GM21360 (cell line): ENCODE measurements around the gene ZNF714.

Source experiments
- ATAC-seq: cut with Tn5 transposase; IDR thresholded peaks from one replicate; pipeline ENCODE4 v1.9.1; 2021; ENCODE audit warnings: mild to moderate bottlenecking, moderate library complexity; ENCODE audit not compliant: unreplicated experiment

The ZNF714 gene

DNA sequence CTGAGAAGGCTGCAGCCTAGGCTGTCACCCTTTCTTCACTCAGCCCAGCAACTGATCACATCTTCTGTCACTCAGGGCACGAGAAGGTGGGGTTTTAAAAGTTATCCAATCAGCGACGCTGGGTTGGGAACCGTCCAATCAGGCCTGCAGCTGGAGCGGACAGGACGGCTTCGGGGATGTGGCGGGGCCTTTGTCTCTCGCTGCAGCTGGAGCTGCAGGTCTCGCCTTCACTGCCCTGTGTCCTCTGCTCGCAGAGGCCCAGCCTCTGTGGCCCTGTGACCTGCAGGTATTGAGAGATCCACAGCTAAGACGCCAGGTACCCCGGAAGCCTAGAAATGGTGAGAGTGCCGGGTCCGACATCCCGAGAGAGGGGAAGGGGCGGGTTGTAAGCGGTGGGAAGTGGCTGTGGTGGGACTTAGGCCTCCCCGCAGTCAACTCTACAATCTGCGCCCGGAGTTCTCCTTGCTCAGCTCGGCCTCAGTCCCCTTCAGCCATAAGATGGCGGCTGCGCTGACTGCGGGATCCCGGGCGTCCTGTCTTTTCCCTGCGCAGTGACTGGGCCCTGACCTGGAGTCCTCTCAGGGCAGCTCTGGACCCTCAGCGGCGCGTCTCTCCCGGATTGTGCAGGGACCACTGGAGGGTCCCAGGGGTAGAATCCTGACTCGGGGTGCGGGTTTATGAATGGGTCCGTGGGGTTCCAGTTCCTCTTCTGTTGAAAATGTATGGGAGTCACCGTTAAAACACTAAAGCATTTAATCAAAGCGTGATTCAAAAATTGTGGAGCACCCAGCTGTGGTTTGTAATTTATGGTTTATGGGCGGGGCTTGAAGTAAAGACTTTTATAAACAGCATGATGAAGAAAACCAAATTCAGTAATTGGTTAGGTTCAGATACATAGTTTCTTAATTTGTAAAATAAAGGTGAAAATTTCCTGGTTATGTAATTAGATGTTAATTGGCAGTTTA lies at the start of gene ZNF714:
Gene ZNF714 (plus strand): TSS at position 193 of the 965 bp plus-strand sequence. CDS start 16,066 bp downstream, outside the sequence.
- peak; percentile 79 for ATAC-seq

DNA sequence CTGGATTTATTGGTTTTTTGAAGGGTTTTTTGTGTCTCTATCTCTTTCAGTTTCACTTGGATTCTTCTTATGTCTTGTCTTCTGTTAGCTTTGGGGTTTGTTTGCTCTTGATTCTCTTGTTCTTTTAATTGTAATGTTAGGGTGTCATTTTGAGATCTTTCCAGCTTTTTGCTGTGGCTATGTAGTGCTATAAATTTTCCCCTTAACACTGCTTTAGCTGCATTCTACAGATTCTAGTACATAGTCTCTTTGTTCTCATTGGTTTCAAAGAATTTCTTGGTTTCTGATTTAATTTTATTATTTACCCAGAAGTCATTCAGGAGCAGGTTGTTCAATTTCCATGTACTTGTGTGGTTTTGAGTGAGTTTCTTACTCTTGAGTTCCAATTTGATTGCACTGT lies 37.0 kb upstream of the ZNF714 start:
- ATAC-seq, result no peak

- no peak for ATAC-seq
Observed at GRCh38 chr19:21046489-21046888, 35.5 kb upstream of the ZNF714 start.

- ATAC-seq, result no peak
Observed at GRCh38 chr19:21047716-21048115, 34.3 kb upstream of the ZNF714 start.

DNA sequence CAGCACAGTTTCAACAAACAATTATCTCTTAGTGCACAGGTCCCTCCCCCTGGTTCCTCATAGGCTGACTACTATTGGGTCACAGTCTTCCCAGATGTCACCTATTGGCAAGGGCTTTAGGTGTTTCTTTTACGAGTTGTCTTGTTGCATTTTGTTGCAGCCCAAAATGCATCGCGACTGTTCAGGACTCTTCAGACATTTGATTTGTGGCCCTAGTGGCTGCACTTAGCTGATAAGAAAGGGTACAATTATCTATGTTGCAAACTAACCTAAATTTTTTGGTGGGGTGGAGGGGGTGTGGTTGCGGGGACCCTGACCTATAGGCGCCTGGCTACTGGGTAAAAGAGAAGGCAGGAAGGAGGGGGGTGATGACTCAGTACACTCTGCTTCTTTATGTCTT lies 29.1 kb upstream of the ZNF714 start:
- ATAC-seq, result no peak

GRCh38 chr19:21065336-21065735 lies 16.7 kb upstream of the ZNF714 start:
- ATAC-seq, result no peak

DNA sequence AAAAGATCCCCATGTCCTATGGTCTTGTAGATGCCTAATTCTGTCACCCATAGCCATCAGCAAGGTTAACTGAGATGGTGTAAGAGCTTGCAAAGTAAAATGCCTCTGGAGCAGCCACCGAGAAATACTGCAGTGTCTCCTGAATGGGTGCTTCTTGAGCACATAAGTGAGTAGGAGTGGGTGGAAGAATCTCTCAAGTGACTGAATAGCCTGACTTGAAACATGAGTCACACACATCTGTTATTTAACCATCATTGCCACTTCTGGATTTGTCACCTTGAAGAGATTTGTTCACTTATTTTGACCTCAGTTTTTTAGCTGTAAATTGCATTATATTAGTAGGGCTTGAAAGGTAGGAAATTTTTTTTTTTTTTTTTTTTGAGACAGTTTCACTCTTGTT lies 2.3 kb downstream of the ZNF714 start:
- ATAC-seq, result no peak

GRCh38 chr19:21087871-21088270 lies 5.9 kb downstream of the ZNF714 start:
- no peak for ATAC-seq

- no peak for ATAC-seq
Observed at GRCh38 chr19:21092109-21092508, 10.1 kb downstream of the ZNF714 start.

- ATAC-seq, result no peak
Observed at GRCh38 chr19:21094347-21095025, 12.5 kb downstream of the ZNF714 start.

DNA sequence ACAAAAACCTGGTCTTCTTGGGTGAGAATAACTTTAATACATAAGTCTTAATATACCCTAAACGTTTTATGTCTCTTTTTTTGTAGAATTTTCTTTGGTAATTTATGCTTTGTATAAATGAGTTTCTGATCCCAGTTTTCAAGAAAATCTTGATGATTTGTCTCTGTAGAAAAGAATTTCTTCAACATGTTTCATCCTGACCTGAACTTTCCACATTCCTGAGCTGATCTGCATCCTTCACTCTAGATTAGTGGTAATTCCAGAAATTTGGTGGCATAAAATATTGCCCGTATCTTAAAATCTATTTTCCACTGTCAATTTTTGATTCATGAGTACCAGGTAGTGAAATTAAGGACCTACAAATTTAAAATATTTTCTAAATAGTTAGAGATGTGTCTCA lies 16.3 kb downstream of the ZNF714 start:
- no peak for ATAC-seq

GRCh38 chr19:21101521-21102242 lies 19.7 kb downstream of the ZNF714 start:
- no peak for ATAC-seq

DNA sequence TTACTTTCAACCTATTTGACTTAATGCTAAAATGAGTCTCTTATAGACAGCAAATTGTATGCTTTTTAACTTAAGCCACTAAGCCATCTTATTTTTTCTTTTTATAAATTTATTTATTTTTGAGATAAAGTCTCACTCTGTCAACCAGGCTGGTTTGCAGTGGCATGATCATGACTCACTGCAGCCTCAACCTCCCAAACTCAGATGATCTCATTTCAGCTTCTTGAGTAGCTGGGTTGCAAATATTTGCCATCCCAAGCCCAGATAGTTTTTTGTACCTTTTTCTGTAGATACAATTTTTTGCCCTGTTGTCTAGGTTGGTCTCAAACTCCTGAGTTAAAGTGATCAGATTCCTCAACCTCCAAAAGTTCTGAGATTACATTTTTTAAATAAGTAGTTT lies 27.1 kb downstream of the ZNF714 start:
- ATAC-seq, result no peak

GRCh38 chr19:21110183-21110582 lies 28.2 kb downstream of the ZNF714 start:
- ATAC-seq, result no peak

GRCh38 chr19:21115430-21115829 lies 33.4 kb downstream of the ZNF714 start:
- ATAC-seq, result no peak

DNA sequence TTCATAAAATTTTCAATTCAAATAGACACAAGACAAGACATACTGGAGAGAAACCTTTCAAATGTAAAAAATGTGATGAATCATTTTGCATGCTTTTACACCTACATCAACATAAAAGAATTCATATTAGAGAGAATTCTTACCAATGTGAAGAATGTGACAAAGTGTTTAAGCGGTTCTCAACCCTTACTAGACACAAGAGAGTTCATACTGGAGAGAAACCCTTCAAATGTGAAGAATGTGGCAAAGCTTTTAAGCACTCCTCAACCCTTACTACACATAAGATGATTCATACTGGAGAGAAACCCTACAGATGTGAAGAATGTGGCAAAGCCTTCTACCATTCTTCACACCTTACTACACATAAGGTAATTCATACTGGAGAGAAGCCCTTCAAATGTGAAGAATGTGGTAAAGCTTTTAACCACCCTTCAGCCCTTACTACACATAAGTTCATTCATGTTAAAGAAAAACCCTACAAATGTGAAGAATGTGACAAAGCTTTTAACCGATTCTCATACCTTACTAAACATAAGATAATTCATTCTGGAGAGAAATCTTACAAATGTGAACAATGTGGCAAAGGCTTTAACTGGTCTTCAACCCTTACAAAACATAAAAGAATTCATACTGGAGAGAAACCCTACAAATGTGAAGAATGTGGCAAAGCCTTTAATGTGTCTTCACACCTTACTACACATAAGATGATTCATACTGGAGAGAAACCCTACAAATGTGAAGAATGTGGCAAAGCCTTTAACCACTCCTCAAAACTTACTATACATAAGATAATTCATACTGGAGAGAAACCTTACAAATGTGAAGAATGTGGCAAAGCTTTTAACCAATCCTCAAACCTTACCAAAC lies 35.3 kb downstream of the ZNF714 start:
- ATAC-seq, result no peak

- ATAC-seq, result no peak
Observed at GRCh38 chr19:21126078-21126477, 44.1 kb downstream of the ZNF714 start.

DNA sequence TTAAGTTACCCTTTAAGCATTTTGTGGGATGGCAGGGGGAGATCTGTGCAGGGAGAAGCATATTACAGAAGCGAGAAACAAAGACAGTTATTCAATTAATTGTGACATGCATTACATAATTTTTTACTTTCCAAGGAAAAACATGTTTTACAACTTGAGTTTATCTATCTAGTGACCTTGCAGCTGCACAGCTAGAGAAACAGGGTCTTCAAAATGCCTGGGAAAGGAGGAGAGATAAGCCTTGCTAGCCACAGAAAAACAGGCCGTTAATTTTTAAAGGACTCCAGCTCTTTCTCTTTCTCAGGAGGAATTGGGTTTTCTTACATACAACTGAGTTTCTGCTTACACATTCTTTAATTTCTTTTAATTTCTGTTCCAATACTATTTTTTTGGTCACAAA lies 45.0 kb downstream of the ZNF714 start:
- ATAC-seq, result no peak

DNA sequence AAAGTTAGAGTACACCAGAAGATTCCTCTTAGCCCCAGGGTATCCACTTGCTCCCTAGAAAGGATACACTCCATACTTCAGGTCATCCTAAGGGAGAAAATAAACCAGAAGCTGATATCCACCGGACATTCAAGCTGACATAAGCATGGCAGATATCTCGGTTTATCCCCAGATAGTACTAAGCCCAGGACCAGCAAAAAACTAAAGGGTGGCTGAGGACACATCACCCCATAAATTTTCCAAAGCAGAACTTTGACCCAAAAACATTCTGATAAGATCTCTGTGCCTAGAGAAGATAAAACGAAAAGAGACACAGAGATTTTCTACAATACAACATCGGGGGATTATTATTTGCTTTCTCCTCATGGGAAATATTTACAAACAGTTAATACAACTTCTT lies 45.9 kb downstream of the ZNF714 start:
- ATAC-seq, result no peak

- no peak for ATAC-seq
Observed at GRCh38 chr19:21128901-21129698, 47.1 kb downstream of the ZNF714 start.
